ENCODE results near the gene EVC2. TPM values are rescaled to one million over a fixed set of nuclear protein-coding genes. Genes with fewer than 3 reads are reported as not detected.

Gene EVC2
- total RNA-seq, 2 donors from 2014 or later: 21.4 to 24.2 TPM

- H3K4me3 ChIP-seq: no peak overlapping the region
- peaks cover 68% of the 10 kb centered on the region for H3K36me3 ChIP-seq
- H3K27ac ChIP-seq: no peak overlapping the region
- TF ChIP-seq CTCF (IDR thresholded peaks at IDR 0.05): no peak
- H3K9me3 ChIP-seq: no peaks in the 10 kb centered on the region
- DNase-seq (ENCODE audit: low spot score): no peak
- no peaks in the 10 kb centered on the region for H3K4me1 ChIP-seq (ENCODE audit: control insufficient read depth in 1 of 2, low read depth in 2 of 2)
- H3K27me3 ChIP-seq (replicated peaks; ENCODE audit: insufficient read depth): no peaks in the 10 kb centered on the region
- ATAC-seq (ENCODE audit: insufficient number of reproducible peaks, low FRiP score, low read depth): no peak
Observed at GRCh38 chr4:5626913-5627312, 81.4 kb downstream of the EVC2 start.

- Histone ChIP-seq H3K4me1 (ENCODE audit: control insufficient read depth in 1 of 2, low read depth in 2 of 2) (no peaks in the 10 kb centered on the region), H3K9me3 (no peaks in the 10 kb centered on the region), H3K27ac (no peak overlapping the region), H3K4me3 (no peak overlapping the region), H3K36me3 (peaks cover 59% of the 10 kb centered on the region), H3K27me3 (replicated peaks; ENCODE audit: insufficient read depth) (no peaks in the 10 kb centered on the region)
- TF ChIP-seq CTCF (IDR thresholded peaks at IDR 0.05): no peak
- ATAC-seq (ENCODE audit: insufficient number of reproducible peaks, low FRiP score, low read depth): no peak
- no peak for DNase-seq (ENCODE audit: low spot score)
Observed at GRCh38 chr4:5622596-5622995, 85.8 kb downstream of the EVC2 start.

GRCh38 chr4:5619913-5620625 is 88.3 kb downstream of the EVC2 start:
- no peak for DNase-seq (ENCODE audit: low spot score)
- Histone ChIP-seq H3K4me1 (ENCODE audit: control insufficient read depth in 1 of 2, low read depth in 2 of 2) (no peaks in the 10 kb centered on the region), H3K4me3 (no peak overlapping the region), H3K9me3 (no peaks in the 10 kb centered on the region), H3K27ac (no peak overlapping the region), H3K36me3 (peaks cover 64% of the 10 kb centered on the region), H3K27me3 (replicated peaks; ENCODE audit: insufficient read depth) (no peaks in the 10 kb centered on the region)
- no peak for ATAC-seq (ENCODE audit: insufficient number of reproducible peaks, low FRiP score, low read depth)
- no peak for TF ChIP-seq CTCF (IDR thresholded peaks at IDR 0.05)

GRCh38 chr4:5618051-5618960 is 90.1 kb downstream of the EVC2 start:
- H3K4me3 ChIP-seq: no peak overlapping the region
- no peak for DNase-seq (ENCODE audit: low spot score)
- no peak for TF ChIP-seq CTCF (IDR thresholded peaks at IDR 0.05)
- H3K4me1 ChIP-seq (ENCODE audit: control insufficient read depth in 1 of 2, low read depth in 2 of 2): no peaks in the 10 kb centered on the region
- H3K9me3 ChIP-seq: no peaks in the 10 kb centered on the region
- H3K27ac ChIP-seq: no peak overlapping the region
- no peaks in the 10 kb centered on the region for H3K27me3 ChIP-seq (replicated peaks; ENCODE audit: insufficient read depth)
- peaks cover 63% of the 10 kb centered on the region for H3K36me3 ChIP-seq
- ATAC-seq (ENCODE audit: insufficient number of reproducible peaks, low FRiP score, low read depth): no peak

GRCh38 chr4:5616331-5616950 is 91.9 kb downstream of the EVC2 start:
- H3K27me3 ChIP-seq (replicated peaks; ENCODE audit: insufficient read depth): no peaks in the 10 kb centered on the region
- no peaks in the 10 kb centered on the region for H3K4me1 ChIP-seq (ENCODE audit: control insufficient read depth in 1 of 2, low read depth in 2 of 2)
- ATAC-seq (ENCODE audit: insufficient number of reproducible peaks, low FRiP score, low read depth): no peak
- H3K36me3 ChIP-seq: peaks cover 54% of the 10 kb centered on the region
- H3K4me3 ChIP-seq: no peak overlapping the region
- DNase-seq (ENCODE audit: low spot score): no peak
- no peak overlapping the region for H3K27ac ChIP-seq
- TF ChIP-seq CTCF (IDR thresholded peaks at IDR 0.05): no peak
- no peaks in the 10 kb centered on the region for H3K9me3 ChIP-seq
